Progenitor cell of endocrine pancreas (in vitro differentiated cells): Measurements from ENCODE around the gene MLLT3. TPM values are rescaled to one million over a fixed set of nuclear protein-coding genes. Genes with fewer than 3 reads are reported as not detected.

Source experiments
- DNase-seq: peaks from one replicate; pipeline ENCODE4 v3.0.0; 2021; ENCODE audit warnings: low spot score; ENCODE audit not compliant: unreplicated experiment
- H3K27ac Mint-ChIP-seq: 2 replicates; pipeline ENCODE4 v1.8.0; 2021; ENCODE audit warnings: mild to moderate bottlenecking, moderate library complexity, mixed read lengths
- H3K27me3 Mint-ChIP-seq: 2 replicates; pipeline ENCODE4 v1.8.0; 2021; ENCODE audit warnings: mixed read lengths
- H3K36me3 Mint-ChIP-seq: 2 replicates; pipeline ENCODE4 v1.8.0; 2022; ENCODE audit warnings: mixed read lengths; ENCODE audit not compliant: insufficient read depth
- H3K4me1 Mint-ChIP-seq: 2 replicates; pipeline ENCODE4 v1.8.0; 2021; ENCODE audit warnings: low read depth, mixed read lengths
- H3K4me3 Mint-ChIP-seq: 2 replicates; pipeline ENCODE4 v1.8.0; 2021; ENCODE audit warnings: low read depth, mild to moderate bottlenecking, moderate library complexity, mixed read lengths
- H3K9me3 Mint-ChIP-seq: 2 replicates; pipeline ENCODE4 v1.8.0; 2021; ENCODE audit warnings: low read depth, mixed read lengths
- total RNA-seq: library from RNA; stranded (reverse); gene quantifications from 2 replicates; pipeline ENCODE4 v1.2.1, GENCODE V29; 2021
- TF ChIP-seq, protein P1 (sequence below): fragments of 200-600 bp; sonication (generic); IDR thresholded peaks from one replicate; pipeline ENCODE4 v1.5.0; 2021; ENCODE audit warnings: antibody characterized with exemption, mild to moderate bottlenecking; ENCODE audit not compliant: unreplicated experiment

Gene MLLT3
- total RNA-seq, 1 donor from 2014 or later, result 25.8 TPM

DNA sequence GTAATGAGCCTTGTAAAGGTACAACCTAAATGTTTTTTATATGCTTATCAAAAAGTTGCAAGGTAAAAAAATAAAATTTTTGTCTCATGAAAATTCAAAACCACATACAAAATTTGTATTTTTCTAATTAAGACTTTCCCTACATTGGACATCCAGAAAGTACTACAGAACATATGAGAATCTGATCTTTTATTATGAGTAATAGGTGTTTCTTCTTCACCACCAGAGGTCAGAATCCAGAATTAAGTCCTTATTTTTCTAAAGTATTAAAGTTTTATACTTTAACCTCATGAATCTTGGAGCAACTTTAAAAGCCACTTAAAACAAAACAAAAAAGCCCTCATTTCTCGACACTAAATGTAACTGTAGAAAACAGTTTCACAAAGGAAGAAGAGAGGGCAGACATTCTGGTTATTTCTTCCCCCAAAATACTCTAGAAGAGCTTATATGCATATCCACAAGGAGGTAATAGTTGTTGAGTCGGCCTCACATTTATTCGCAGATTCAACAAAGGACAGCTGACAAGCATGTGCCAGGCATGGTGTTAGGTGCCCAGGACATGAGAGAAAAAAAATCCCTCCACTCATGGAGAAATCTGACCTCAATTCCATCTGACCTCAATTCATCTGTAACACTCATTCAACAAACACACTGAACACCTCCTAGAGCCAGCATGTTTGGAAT is 69.3 kb downstream of the MLLT3 start:
- Mint-ChIP-seq H3K9me3 (no peaks in the 10 kb centered on the region), H3K36me3 (no peaks in the 10 kb centered on the region), H3K27me3 (no peaks in the 10 kb centered on the region), H3K4me1 (peaks cover 30% of the 10 kb centered on the region), H3K4me3 (no peak overlapping the region), H3K27ac (no peak overlapping the region)
- DNase-seq, result no peak
- TF ChIP-seq, protein P1, sequence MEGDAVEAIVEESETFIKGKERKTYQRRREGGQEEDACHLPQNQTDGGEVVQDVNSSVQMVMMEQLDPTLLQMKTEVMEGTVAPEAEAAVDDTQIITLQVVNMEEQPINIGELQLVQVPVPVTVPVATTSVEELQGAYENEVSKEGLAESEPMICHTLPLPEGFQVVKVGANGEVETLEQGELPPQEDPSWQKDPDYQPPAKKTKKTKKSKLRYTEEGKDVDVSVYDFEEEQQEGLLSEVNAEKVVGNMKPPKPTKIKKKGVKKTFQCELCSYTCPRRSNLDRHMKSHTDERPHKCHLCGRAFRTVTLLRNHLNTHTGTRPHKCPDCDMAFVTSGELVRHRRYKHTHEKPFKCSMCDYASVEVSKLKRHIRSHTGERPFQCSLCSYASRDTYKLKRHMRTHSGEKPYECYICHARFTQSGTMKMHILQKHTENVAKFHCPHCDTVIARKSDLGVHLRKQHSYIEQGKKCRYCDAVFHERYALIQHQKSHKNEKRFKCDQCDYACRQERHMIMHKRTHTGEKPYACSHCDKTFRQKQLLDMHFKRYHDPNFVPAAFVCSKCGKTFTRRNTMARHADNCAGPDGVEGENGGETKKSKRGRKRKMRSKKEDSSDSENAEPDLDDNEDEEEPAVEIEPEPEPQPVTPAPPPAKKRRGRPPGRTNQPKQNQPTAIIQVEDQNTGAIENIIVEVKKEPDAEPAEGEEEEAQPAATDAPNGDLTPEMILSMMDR, result peak; percentile 20

- Mint-ChIP-seq H3K9me3 (no peaks in the 10 kb centered on the region), H3K36me3 (no peaks in the 10 kb centered on the region), H3K27ac (peak overlapping the region; percentile 56), H3K4me1 (peaks cover 26% of the 10 kb centered on the region), H3K27me3 (no peaks in the 10 kb centered on the region), H3K4me3 (no peak overlapping the region)
- TF ChIP-seq, protein P1, result no peak
- DNase-seq, result no peak
Measured at GRCh38 chr9:20551835-20552234, 70.5 kb downstream of the MLLT3 start.

DNA sequence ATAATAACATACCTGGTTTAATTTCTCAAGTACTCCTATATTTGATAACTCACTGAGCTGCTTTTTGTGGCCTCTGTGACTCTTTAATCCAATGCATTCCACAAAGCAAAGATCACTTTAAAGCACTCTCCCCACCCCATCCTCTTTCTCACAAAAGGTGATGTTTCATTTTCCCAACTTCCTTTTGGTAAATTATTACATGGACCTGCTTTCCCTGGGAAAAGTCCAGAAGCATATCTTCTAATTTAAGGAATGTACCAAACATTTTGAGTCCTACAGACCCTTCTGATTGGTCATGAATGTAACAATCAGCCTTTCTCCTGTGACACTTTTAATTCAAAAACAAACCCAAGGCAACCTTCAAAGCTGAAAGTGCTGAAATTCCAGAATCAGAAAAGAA is 71.1 kb downstream of the MLLT3 start:
- Mint-ChIP-seq H3K4me1 (peaks cover 26% of the 10 kb centered on the region), H3K27ac (peak overlapping the region; percentile 56), H3K9me3 (no peaks in the 10 kb centered on the region), H3K36me3 (no peaks in the 10 kb centered on the region), H3K4me3 (no peak overlapping the region), H3K27me3 (no peaks in the 10 kb centered on the region)
- DNase-seq, result no peak
- TF ChIP-seq, protein P1, result no peak

DNA sequence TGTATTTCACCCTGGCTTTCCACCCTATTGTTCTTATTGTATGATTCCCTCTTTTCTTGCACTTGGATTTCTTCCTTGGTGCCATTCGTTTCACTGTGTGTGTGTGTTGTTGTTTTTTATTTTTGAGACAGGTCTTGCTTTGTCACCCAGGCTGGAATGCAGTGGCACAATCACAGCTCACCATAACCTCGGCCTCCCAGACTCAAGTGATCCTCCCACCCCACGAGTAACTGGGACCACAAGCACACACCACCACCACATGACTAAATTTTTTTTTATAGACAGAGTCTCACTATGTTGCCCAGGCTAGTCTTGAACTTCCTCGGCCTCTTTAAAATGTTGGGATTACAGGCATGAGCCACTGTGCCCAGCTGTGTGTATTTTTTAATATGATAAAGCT is 72.0 kb downstream of the MLLT3 start:
- TF ChIP-seq, protein P1, result no peak
- Mint-ChIP-seq H3K27me3 (no peaks in the 10 kb centered on the region), H3K36me3 (no peaks in the 10 kb centered on the region), H3K4me1 (peaks cover 26% of the 10 kb centered on the region), H3K4me3 (no peak overlapping the region), H3K27ac (peak overlapping the region; percentile 31), H3K9me3 (no peaks in the 10 kb centered on the region)
- DNase-seq, result no peak

- no peaks in the 10 kb centered on the region for H3K9me3 Mint-ChIP-seq
Measured at GRCh38 chr9:20549053-20549452, 73.2 kb downstream of the MLLT3 start.

More at GRCh38 chr9:20549053-20549452, 73.2 kb downstream of the MLLT3 start:
- TF ChIP-seq, protein P1, result no peak
- peaks cover 25% of the 10 kb centered on the region for H3K4me1 Mint-ChIP-seq
- H3K36me3 Mint-ChIP-seq, result no peaks in the 10 kb centered on the region
- no peak overlapping the region for H3K4me3 Mint-ChIP-seq
- no peaks in the 10 kb centered on the region for H3K27me3 Mint-ChIP-seq
- no peak for DNase-seq
- H3K27ac Mint-ChIP-seq, result no peak overlapping the region
